ENCODE data around the gene FLOT1. TPM values are rescaled to one million over a fixed set of nuclear protein-coding genes. Genes with fewer than 3 reads are reported as not detected.

Gene FLOT1
- total and polyA plus RNA-seq, 9 of the 15 experiments (the other 6 are each of a cell fraction or from before 2014, with no cell fraction given): 11.7 to 149 (median 118) TPM

DNA sequence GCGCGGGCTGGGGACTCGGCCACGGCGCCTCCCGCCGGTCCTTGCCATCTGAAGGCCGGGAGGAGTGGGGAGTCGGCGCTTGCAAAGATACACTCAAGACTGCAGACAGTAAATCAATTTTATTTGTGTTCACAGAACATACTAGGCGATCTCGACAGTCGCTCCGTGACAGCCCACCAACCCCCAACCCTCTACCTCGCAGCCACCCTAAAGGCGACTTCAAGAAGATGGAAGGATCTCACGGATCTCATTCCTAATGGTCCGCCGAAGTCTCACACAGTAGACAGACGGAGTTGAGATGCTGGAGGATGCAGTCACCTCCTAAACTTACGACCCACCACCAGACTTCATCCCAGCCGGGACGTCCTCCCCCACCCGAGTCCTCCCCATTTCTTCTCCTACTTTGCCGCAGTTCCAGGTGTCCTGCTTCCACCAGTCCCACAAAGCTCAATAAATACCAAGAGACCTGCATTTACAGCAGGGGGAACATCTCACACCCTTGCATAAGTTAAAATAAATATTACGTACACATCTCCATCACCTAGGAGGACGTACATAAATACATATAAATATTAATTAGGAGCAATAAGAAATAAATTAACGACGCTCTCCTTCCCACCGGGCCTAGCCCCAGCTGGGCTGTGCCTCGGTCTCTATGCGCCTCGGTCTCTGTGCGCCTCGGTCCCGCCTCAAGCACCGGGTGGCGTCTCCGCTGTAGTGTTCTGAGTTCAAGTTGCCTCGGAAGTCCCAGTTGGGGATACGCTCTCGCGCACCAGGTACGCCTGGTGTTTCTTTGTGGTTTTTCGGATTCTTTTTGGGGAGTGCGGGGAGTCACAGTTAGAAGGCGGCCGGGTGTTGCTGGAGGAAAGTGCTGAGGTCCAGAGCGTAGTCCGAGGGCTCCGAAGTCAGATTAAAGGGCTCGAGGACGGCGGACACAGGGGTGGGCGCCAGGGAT is 889 bp upstream of the FLOT1 start (continued):
- TF ChIP-seq, protein P1, sequence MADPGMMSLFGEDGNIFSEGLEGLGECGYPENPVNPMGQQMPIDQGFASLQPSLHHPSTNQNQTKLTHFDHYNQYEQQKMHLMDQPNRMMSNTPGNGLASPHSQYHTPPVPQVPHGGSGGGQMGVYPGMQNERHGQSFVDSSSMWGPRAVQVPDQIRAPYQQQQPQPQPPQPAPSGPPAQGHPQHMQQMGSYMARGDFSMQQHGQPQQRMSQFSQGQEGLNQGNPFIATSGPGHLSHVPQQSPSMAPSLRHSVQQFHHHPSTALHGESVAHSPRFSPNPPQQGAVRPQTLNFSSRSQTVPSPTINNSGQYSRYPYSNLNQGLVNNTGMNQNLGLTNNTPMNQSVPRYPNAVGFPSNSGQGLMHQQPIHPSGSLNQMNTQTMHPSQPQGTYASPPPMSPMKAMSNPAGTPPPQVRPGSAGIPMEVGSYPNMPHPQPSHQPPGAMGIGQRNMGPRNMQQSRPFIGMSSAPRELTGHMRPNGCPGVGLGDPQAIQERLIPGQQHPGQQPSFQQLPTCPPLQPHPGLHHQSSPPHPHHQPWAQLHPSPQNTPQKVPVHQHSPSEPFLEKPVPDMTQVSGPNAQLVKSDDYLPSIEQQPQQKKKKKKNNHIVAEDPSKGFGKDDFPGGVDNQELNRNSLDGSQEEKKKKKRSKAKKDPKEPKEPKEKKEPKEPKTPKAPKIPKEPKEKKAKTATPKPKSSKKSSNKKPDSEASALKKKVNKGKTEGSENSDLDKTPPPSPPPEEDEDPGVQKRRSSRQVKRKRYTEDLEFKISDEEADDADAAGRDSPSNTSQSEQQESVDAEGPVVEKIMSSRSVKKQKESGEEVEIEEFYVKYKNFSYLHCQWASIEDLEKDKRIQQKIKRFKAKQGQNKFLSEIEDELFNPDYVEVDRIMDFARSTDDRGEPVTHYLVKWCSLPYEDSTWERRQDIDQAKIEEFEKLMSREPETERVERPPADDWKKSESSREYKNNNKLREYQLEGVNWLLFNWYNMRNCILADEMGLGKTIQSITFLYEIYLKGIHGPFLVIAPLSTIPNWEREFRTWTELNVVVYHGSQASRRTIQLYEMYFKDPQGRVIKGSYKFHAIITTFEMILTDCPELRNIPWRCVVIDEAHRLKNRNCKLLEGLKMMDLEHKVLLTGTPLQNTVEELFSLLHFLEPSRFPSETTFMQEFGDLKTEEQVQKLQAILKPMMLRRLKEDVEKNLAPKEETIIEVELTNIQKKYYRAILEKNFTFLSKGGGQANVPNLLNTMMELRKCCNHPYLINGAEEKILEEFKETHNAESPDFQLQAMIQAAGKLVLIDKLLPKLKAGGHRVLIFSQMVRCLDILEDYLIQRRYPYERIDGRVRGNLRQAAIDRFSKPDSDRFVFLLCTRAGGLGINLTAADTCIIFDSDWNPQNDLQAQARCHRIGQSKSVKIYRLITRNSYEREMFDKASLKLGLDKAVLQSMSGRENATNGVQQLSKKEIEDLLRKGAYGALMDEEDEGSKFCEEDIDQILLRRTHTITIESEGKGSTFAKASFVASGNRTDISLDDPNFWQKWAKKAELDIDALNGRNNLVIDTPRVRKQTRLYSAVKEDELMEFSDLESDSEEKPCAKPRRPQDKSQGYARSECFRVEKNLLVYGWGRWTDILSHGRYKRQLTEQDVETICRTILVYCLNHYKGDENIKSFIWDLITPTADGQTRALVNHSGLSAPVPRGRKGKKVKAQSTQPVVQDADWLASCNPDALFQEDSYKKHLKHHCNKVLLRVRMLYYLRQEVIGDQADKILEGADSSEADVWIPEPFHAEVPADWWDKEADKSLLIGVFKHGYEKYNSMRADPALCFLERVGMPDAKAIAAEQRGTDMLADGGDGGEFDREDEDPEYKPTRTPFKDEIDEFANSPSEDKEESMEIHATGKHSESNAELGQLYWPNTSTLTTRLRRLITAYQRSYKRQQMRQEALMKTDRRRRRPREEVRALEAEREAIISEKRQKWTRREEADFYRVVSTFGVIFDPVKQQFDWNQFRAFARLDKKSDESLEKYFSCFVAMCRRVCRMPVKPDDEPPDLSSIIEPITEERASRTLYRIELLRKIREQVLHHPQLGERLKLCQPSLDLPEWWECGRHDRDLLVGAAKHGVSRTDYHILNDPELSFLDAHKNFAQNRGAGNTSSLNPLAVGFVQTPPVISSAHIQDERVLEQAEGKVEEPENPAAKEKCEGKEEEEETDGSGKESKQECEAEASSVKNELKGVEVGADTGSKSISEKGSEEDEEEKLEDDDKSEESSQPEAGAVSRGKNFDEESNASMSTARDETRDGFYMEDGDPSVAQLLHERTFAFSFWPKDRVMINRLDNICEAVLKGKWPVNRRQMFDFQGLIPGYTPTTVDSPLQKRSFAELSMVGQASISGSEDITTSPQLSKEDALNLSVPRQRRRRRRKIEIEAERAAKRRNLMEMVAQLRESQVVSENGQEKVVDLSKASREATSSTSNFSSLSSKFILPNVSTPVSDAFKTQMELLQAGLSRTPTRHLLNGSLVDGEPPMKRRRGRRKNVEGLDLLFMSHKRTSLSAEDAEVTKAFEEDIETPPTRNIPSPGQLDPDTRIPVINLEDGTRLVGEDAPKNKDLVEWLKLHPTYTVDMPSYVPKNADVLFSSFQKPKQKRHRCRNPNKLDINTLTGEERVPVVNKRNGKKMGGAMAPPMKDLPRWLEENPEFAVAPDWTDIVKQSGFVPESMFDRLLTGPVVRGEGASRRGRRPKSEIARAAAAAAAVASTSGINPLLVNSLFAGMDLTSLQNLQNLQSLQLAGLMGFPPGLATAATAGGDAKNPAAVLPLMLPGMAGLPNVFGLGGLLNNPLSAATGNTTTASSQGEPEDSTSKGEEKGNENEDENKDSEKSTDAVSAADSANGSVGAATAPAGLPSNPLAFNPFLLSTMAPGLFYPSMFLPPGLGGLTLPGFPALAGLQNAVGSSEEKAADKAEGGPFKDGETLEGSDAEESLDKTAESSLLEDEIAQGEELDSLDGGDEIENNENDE (IDR thresholded peaks at IDR 0.05; ENCODE audit: low read depth, low read length): no peak
- TF ChIP-seq HDAC2 (IDR thresholded peaks at IDR 0.05) (no peak; the same call in 1 of the 2 replicates), TAF7 (tag; IDR thresholded peaks at IDR 0.05) (peak; percentile 51), ZNF77 (CRISPR knock-in tag; IDR thresholded peaks at IDR 0.05) (no peak), FOXJ3 (CRISPR knock-in tag; IDR thresholded peaks at IDR 0.05) (no peak), CBX2 (IDR thresholded peaks at IDR 0.05; ENCODE audit: insufficient read depth, low read length, poor library complexity, severe bottlenecking) (no peak), TFAM (CRISPR knock-in tag; conservative IDR thresholded peaks at IDR 0.05) (no peak), MED1 (CRISPR knock-in tag; IDR thresholded peaks at IDR 0.05; ENCODE audit: borderline replicate concordance) (no peak), ARID2 (IDR thresholded peaks at IDR 0.05) (no peak), CHCHD3 (CRISPR knock-in tag; IDR thresholded peaks at IDR 0.05) (no peak)
- TF ChIP-seq, protein P2, sequence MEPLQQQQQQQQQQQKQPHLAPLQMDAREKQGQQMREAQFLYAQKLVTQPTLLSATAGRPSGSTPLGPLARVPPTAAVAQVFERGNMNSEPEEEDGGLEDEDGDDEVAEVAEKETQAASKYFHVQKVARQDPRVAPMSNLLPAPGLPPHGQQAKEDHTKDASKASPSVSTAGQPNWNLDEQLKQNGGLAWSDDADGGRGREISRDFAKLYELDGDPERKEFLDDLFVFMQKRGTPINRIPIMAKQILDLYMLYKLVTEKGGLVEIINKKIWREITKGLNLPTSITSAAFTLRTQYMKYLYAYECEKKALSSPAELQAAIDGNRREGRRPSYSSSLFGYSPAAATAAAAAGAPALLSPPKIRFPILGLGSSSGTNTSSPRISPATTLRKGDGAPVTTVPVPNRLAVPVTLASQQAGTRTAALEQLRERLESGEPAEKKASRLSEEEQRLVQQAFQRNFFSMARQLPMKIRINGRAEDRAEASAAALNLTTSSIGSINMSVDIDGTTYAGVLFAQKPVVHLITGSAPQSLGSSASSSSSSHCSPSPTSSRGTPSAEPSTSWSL (CRISPR knock-in tag; IDR thresholded peaks at IDR 0.05; ENCODE audit: borderline replicate concordance): no peak
- TF ChIP-seq, protein P3, sequence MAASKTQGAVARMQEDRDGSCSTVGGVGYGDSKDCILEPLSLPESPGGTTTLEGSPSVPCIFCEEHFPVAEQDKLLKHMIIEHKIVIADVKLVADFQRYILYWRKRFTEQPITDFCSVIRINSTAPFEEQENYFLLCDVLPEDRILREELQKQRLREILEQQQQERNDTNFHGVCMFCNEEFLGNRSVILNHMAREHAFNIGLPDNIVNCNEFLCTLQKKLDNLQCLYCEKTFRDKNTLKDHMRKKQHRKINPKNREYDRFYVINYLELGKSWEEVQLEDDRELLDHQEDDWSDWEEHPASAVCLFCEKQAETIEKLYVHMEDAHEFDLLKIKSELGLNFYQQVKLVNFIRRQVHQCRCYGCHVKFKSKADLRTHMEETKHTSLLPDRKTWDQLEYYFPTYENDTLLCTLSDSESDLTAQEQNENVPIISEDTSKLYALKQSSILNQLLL (CRISPR knock-in tag; IDR thresholded peaks at IDR 0.05; ENCODE audit: borderline replicate concordance): no peak
